ENCODE results near the gene UROC1.

Gene UROC1

DNA sequence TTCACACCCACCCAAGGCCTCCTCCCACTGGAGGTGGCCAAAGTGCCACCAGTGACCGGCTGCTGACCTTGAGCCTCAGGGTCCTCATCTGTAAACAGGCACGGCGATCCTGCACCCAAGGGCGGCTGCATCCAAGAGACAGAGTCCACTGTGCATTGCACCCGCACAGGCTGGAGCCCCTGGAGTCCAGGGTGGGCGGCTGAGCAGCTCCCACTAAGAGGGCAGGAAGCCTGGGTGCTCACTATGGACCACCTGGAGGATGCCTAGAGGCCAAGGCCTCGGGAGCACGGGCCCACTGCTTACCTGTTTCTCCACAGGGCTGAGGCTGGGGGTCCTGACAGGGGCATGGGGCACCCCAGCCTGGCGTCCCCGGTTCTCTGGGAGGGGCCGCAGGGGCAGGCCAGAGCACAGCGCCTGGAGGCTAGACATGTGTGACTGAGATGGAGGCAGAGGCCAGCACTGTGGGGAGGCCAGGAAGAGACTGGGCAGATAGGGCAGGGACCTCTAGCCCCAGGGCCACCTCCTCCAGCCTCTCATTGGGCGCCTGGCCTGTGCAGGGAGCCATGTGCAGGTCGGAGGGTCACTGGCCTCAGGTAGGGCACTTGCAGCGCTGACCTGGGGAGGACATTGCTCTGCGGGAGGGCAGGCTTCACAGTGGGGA lies at the start of gene UROC1:
UROC1 (minus strand) TSS at position 483 of the 661 bp plus-strand sequence; CDS start at position 429, 54 bp downstream.
- no peak for DNase-seq

DNA sequence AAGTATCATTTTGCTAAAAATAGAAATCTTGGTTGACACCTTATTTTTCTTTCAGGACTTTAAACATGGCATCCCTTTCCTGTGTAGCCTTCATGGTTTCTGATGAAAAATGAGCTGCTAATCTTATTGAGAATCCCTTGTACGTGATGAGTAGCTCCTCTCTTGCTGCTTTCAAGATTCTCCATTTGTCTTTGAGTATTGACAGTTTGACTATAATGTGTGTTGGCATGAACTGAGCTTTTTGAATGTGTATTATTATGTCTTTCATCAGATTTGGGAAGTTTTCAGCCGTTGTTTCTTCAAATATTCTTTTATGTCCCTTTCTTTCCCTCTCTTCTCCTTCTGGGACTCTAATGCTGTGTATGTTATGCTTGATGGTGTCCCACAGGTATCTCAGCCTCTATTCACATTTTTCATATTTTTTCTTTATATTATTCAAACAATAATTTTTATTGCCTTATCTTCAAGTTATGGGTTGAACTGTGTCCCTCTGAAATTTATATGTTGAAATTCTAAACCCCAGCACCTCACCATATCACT lies 45.2 kb upstream of the UROC1 start:
- DNase-seq, result no peak

DNA sequence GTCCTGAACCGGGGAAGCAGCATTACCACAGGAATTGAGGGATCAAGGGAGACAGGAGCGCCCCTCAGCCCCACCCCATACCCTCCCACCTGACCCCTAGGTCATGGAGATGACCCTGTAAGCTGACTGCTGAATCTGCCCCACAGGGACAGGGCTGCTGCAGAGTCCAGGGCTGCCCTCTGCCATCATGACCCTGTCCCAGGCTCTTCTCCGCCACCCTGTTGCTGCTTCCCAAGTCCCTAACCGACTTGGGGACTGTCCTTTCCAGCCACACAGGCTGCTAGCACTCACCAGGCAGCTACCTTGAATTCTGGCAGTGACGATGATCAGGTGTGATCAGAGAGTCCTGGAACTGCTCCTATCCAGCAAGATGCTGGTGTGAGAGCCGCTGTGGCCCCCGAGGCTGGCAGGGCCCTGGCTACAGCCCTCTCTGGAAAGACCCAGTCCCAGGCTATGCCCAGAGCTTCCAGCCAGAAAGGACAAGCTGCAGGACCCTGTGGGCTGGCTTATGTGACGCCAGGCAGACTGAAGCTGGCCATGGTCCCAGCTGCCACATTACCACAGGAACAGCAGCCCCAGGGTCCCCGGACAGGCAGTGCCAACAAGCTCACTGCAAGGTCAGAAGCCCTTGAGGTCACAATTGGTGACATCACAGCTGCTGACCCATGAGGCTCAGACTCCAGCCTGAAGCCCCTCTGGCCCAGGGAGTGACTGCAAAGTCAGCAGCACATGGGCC lies 40.9 kb upstream of the UROC1 start, which contains the start of gene C3orf22:
C3orf22 (minus strand) TSS at position 597 of the 736 bp plus-strand sequence. CDS start 5,542 bp downstream, outside the sequence.
- DNase-seq, result no peak

DNA sequence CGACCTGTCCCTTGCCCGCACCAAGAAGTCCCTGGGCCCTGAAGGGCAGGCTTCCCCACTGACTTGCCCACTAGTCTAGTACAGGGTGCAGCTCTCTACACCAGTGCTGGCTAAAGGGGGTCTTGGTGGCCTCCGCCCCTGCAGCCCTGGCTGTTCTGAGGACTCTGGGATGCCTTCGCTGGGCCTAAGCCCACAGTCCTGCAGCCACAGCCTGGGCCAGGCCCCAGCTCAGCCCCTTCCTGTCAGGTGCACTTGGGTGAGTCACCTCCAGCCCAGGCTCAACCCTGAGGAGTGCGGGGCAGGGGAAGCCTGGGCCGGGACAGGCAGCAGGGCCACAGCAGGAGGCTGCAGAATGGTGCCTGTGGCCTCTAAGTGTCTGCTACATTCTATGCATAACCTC lies 40.2 kb upstream of the UROC1 start:
- no peak for DNase-seq

DNA sequence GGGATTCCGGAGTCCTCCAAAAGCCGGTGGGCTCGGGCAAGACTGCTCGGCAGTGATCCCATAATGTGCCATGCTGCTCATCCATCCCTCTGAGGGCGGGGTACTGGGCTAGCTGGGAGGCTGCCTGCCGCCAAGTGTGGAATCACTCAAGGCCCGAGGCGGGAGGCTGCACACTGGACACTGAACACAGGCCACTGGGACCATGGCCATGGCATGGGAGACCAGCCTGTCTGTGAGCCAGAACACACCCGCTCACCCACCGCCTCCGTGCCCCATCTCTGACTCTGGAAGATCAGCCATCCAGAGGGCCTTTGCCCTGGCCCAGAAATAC lies 39.8 kb upstream of the UROC1 start:
- no peak for DNase-seq

DNA sequence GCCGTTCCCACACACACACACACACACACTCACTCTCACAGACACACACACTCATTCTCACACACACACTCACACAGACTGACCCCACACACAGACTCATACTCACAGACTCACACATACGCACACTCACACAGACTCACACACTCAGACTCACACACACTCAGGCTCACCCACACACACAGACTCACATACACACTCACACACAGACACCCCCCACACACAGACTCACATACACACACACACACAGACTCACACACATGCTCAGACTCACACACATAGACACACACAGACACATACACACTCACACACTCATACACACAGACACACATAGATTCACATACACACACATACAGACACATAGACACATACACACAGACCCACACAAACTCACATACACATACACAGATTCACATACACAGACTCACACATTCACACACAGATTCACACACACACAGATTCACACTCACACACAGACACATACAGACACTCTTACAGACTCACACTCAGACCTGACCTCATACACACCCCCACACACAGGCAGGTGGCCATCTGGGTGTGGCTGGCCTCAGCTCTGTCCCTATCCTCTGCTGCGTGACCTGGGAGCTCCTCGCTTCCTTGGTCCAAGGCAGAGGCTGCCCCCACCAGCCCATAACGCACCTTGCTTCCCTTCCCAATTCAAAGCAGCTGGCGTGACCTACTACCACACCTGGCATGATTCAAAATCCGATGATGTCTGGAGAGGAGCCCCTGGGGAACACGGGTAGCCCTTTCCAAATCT lies 39.3 kb upstream of the UROC1 start:
- no peak for DNase-seq

DNA sequence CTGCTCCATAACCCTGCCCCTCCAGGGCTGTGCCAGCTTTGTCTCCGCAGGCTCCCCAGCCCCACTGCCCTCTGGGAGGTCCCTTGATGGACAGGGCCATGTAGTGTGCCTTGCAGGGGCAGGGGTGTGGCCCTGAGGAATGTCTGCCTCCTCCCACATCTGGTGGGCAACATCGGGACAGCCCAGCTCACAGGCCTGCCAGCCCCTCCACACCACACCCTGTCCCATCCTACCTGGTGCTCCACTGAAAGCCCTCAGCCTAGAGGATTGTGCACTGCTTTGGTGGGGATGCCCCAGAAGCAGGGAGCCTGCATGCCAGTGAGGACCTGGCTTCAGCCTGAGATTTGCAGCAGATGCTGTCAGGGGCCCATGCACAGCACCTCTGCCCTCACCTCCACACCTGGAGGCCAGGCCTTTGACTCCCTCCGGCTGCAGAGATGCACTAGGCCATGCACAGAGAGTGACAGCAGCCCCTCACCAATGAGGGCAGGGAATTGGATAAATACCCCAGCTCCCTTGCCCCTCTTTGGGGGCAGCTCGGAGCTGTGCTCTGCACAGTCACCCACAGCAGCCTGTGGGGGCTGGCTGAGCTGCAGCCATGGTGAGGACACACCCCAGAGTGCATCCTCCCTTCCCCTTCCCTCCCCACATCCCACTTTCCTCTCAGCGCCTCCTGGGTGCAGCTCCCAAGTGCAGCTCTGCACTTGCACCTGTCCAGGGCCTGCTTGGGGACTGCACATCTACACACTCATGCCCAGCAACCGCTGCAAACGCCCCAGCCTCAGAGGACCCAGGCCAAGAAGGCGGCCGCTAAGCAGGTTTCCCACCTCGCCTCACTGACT lies 38.4 kb upstream of the UROC1 start:
- DNase-seq, result no peak

DNA sequence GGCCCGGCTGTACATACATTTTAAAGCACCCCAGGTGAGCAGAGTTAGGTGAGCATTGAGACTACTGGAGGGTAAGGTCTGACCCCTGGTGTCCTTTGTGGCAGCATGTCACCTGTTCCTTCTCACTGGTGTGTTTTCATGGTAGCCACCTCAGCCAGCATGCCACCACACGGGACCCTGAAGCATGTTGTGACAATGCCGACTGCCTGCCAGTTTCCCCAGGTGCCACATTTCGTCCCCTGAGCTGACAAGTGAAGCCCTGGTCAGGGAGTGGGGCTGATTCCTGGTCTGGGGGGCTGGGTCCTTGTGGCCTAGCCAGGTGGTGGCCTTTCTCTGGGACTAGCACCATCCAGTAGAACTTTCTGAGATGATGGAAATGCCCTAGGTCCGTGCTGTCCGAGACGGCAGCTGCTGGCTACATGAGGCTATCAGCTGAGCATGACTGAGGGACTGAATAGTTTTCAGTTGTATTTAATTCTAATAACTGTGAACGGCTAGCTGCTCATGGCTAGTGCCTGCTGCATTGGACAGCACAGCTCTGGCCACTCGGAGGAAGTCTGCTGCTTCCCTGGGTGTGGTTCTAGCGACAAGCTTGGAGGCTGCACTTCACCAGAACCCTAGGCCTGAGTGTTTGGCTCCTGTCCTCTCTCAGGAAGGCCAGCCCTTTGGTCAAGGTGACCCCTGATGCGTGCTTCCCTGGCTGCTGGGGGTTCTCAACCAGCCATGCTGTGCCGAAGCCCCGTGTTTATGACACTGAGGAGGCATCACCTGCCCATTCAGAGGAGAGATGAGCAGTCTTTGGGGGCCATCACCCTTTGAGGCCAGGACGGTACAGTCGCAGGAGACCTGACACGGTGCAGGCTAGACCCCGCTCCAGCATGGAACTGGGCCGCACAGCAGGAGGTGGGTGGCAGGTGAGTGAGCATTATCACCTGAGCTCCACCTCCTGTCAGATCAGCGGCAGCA lies 37.3 kb upstream of the UROC1 start:
- DNase-seq, result no peak

DNA sequence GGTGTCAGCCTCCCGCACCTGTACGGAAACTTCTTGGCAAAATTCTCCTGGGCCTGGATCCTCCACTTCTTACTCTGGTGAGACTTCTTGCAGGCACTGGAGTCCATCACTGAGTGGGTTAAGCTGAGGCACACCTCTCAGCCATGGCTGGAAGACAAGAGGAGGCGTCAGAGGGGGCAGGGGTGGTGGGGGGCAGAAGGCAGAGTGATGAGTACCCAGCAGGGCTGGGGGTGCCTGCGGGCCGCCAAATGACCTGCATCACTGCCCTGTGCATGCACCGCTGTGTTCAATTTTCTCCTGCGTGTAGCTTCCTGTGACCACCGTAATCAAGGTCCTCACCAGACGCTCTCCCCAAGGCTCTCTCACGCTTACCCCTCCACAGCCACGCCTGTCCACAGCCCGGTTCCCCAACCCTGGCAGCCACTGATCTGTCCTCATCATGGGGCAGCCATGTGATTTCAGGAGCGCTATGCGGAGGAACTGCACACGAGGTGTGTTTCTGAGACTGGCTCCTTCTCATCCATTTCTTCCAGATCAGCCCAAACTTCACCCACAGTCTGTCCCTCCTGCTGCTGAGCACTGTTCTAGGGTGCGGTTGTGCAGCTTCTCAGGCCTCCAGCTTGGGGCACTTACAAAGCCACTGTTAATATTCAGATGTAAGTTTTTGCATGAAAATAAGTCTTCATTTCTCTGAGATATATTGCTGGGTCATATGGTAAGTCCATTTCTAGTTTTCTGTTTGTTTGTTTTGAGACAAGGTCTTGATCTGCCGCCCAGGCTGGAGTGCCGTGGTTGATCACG lies 35.9 kb upstream of the UROC1 start:
- DNase-seq, result no peak

DNA sequence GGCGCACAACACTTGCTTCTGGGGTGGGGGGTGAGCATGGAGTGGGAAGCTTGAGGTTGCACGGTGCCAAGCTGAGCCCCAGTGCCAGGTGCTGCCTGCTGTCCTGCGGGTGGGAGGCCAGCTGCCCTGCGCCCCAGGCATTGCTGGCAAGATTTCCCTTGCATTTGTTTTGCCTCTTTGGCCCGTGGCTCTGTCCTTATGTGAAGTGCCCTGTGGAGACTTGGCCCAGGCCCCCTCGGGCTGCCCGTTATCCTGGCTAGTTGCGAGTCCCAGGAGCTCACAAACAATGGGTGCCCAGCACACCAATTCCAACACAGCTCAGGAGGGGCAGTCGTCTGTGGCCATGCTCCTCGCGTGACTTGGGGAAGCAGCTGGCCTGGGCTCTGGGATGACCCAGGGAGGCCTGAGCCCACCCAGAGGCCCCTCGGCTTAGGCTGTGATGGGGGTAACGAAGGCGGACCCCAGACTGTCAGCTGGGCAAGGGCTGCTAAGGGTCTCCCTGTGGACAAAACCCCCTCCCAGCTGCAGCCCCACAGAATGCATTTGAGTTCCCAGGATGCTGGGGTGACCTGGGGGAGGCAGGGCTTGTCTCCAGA lies 35.2 kb upstream of the UROC1 start:
- DNase-seq, result no peak

DNA sequence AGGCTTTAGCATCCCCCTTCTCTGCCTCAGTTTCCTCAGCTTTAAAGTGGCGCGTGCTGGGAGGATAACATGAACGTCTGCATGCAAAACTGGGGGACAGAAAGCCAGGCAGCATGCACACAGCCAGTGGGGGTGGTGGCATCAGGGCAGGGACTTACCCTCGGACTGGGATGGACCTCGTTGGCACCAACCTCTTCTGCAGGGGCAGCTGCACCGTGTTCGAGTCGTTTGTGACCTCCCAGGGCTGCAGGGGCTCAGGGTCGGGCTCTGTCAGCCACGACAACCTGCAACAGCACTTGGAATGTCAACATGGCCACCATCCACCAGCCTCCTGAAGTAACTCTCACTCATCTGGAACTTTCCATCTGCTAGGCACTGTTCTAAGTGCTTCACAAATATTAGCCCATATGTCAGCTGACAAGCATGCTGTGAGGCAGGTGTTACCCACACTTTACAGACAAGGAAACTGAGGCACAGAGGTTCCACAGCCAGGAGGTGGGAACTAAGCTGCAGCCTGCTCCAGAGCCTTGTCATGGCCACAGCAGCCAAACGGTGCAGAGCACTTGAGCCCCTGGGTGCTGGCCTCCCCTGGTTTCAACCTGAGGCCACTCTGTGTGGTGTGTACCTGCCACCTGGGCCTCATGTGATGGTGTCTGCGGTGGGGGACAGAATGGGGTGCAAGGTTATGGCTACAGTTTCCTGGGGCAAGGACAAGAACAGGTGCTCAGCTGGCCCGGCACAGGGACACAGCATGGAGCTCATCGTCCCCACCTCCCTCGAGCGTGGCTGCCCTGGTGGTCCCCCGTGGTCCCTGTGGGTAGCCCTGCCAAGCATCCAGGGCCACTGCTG lies 34.5 kb upstream of the UROC1 start:
- DNase-seq, result no peak

DNA sequence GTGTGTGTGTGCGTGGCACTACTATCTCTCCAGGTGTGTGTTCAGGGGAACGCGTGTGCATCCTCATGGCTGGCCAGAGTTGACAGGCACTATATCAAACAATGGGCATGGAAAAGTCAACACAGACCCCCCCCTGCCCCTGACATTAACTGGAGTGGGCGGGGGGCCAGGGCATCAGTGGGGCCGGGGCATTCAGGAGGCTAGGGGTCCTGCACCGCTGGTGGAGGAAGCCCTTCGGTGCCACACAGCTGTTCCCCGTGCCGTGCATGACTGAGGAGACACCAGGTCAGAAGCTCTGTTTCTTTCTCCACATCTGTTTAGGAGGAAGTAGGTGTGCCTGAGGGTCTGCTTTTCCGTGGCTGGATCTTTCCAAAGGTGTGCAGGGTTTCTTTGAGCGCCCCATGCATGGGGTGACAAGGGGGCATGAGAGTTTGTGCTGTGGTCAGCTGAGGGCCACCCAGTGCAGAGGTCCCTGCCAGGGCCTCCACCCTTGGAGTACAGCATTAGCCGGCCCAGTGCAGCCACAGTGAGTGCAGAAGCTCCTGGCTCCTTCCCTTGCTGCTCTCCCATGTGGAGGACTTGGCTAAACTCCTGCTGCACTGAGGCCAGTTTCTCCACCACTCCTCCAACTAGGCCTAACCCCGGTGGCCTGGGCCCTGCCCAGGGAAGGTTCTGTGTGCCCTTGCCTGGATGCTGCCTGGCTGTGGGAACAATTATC lies 33.7 kb upstream of the UROC1 start:
- DNase-seq, result no peak

DNA sequence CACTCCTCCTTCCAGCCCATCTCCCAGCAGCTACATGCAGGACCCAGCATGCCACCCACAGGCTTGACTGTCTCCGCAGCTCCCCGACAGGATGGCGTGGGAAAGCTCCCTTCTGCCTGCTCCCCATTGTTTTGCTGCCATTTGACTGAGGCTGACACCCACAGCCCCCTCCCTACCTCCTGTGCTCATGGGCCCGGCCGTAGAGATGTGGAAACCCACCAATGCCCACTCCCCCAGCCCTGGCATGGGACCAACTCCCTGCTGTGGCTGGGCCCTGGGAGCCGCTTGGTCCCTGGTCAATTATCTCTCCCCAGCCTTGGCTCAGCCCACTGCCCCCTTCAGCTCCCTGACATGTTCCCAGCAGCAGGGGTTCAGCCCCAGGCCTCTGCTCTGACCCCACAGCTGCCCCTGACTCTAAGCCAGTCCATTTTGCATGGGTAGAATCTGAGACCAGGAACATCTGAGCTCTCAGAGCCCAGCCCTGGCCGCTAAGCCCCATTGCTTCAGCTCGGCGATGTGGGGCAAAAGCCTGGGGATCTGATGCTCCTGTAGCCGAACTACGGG lies 33.0 kb upstream of the UROC1 start:
- DNase-seq, result no peak

DNA sequence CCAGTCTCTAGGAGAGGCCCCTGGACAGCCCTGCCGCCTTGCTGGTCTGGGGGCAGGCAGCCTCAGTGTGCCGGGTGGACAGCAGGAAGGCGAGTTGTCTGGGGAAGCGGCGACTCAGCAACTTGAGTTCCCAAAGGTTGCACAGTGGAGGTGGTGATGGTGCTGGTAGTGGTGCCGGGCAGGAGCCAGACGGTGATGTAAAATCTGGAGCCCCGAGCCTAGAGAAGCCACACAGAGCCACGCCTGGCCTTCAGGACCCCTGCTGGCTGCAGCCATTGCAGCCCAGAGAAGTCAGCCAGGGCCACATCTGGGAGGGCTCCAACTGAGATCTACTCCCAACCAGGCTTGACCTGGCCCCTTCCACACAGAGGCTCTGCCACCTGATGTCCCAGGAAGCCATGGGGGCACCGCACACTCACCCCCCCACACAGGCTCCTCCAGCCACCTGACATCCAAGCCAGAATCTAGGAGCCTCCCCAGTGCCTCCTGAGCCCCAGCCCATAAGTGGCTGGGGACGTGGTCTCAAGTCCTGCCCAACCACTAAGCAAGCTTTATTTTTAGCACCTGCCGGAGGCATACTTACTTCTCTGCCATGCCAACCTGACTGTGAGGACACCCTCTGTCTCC lies 32.4 kb upstream of the UROC1 start:
- DNase-seq, result no peak

DNA sequence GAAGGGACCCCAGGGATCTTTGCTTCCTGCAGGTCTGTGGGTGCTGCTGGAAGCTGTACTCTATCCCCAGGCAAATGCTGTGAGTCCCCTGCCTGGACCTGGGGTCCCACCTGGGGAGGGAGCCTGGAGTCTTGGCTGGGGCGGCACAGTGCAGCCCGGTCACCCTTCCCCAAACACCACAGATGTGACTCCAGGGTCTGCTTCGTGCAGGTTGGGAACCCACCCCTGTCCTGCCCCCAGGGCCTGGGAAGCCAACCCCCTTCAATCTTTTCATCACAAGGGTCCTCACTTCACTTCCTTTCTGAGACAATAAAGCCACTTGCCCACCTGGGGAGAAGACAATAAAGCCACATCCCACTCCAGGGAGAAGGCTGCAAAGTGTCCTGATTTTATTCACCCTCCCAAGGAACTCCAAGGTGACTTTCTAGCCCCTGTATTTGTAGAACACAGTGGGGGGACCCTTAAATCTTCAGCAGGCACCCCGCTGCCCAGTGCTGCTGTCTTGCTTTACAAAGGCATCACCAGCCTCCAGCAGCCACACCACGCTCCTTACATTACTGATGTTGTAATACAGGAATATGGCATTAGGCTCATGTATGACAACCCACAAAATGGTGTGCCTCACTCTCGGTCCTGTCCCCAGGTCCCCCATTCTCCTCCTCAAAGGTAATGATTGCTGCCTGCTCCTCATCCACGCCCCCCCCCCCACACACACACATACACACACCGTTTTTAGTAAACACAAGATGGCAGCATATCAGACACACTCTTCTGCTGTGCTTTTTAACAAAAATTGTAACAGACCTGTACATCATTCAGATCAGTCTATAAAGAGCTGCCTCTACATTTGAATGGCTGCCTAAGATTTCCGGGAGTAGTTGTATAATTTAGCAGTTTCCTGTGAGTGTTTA lies 31.2 kb upstream of the UROC1 start:
- DNase-seq, result no peak

DNA sequence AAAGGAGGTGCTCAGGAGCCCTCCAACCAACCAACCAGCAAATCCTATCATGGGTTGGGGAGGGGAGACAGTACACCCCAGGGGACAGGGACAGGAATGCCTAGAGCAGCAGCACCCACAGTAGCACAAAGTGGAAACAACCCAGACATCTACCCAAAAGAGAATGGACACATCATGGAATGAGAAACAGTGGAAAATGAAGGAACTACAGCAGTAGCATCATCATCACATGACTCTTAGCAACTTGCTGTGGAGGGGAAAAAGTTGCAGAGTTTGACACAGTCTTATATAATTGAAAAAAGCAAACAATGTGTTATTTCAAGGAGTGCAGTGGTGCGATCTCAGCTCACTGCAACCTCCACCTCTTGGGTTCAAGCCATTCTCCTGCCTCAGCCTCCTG lies 30.1 kb upstream of the UROC1 start:
- no peak for DNase-seq
